GM12891 (cell line): ENCODE results near the gene ZNF768.

ENCODE experiments used
- DNase-seq: peaks from one replicate; pipeline ENCODE4 v3.0.0; 2011; ENCODE audit warnings: low spot score; ENCODE audit not compliant: insufficient read length
- FAIRE-seq: peaks from 2 replicates; lab custom pipeline; 2011; peaks lifted over from hg19 to GRCh38; lab: Jason Lieb, UNC
- PAX5 ChIP-seq: IDR thresholded peaks from 2 replicates; pipeline ENCODE4 v1.6.1; 2011; ENCODE audit warnings: low read length, moderate library complexity, mild to moderate bottlenecking; ENCODE audit not compliant: insufficient read depth, severe bottlenecking
- POLR2A ChIP-seq: IDR thresholded peaks from 2 replicates; pipeline ENCODE4 v1.6.1; 2011; ENCODE audit warnings: low read depth, low read length, control low read depth
- POLR2AphosphoS5 ChIP-seq: IDR thresholded peaks from 2 replicates; pipeline ENCODE4 v1.6.1; 2011; ENCODE audit warnings: low read depth, low read length, control low read depth
- POU2F2 ChIP-seq: IDR thresholded peaks from 2 replicates; pipeline ENCODE4 v1.6.1; 2011; ENCODE audit warnings: low read depth, mild to moderate bottlenecking, control low read depth, low read length, moderate library complexity
- SPI1 ChIP-seq: IDR thresholded peaks from 2 replicates; pipeline ENCODE4 v1.6.1; 2011; ENCODE audit warnings: low read depth, low read length, control low read depth
- TAF1 ChIP-seq: IDR thresholded peaks from 2 replicates; pipeline ENCODE4 v1.6.1; 2011; ENCODE audit warnings: low read depth, low read length, control low read depth

The ZNF768 gene

GRCh38 chr16:30499284-30499683 is 27.1 kb downstream of the ZNF768 start:
- FAIRE-seq (no peak), DNase-seq (no peak)
- no peak for TF ChIP-seq PAX5

DNA sequence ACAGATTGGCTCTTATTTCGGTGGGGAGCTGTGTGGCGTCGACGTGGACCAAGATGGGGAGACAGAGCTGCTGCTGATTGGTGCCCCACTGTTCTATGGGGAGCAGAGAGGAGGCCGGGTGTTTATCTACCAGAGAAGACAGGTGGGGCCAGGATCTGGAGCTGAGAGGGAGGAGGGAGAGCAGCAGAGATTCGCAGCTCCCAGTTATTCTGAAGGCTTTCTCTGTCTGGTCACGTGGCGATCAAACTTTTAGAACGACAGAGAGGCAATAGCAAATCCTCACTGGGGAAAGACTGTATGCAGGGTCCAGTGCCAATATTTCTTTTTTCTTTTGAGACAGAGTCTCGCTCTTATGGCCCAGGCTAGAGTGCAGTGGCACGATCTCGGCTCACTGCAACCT is 31.7 kb downstream of the ZNF768 start:
- TF ChIP-seq POLR2A (no peak), SPI1 (no peak), POLR2AphosphoS5 (no peak), TAF1 (no peak), PAX5 (no peak), POU2F2 (no peak)
- FAIRE-seq (no peak), DNase-seq (no peak)

DNA sequence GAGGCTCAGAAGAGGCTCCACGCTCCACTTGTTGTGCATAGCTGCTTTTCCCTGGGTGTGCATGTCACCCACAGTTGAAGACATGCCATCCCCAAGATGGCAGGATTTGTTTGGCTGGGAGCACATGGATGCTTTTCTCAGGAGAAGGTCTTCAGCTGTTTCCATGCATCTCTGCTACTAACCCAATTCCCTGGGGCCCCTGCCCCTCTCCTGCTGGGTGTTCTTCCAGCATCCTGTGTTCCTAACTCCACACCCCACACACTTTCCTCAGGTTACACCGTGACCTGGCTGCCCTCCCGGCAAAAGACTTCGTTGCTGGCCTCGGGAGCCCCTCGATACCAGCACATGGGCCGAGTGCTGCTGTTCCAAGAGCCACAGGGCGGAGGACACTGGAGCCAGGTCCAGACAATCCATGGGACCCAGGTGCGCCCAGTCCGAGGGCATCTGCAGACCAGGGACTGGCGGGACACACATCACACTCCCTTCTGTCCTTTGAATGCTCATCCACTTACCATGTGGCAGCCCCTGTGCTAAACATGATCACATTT is 32.4 kb downstream of the ZNF768 start:
- TF ChIP-seq POLR2A: no peak
- no peak for TF ChIP-seq POU2F2
- TF ChIP-seq TAF1: no peak
- no peak for TF ChIP-seq PAX5
- TF ChIP-seq POLR2AphosphoS5: no peak
- no peak for TF ChIP-seq SPI1
- FAIRE-seq: no peak

DNA sequence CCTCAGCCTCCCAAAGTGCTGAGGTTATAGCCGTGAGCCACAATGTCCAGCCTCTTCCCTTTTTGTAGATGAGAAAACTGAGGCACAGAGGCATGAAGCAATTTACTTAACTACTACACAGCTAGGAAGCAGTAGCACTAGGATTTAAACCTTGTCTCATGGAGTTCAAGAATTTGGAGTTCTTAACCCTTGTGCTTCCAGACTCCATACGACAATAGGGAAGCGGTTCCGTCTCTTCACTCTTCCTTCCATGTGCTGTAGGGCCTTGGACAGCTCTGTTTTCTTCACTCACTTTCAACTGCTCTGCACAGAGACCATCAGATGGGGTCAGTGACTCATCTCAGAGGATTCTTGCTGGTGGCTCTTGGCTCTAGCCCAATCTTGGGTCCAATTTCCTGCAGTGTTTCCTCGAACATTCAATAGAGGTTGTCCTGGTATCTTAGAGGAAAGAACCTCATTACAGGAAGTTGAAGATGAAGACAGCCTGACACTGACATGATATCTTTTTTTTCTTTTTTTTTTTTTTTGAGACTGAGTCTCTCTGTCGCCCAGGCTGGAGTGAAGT is 34.5 kb downstream of the ZNF768 start:
- DNase-seq (no peak), FAIRE-seq (no peak)
- no peak for TF ChIP-seq POLR2A
- TF ChIP-seq POLR2AphosphoS5: no peak
- no peak for TF ChIP-seq PAX5
- no peak for TF ChIP-seq TAF1
- TF ChIP-seq SPI1: no peak
- TF ChIP-seq POU2F2: no peak

More for the DNA sequence above, 32.4 kb downstream of the ZNF768 start:
- DNase-seq: no peak

GRCh38 chr16:30491229-30491628 is 35.1 kb downstream of the ZNF768 start:
- no peak for TF ChIP-seq POU2F2
- TF ChIP-seq POLR2A: no peak
- no peak for TF ChIP-seq TAF1
- TF ChIP-seq PAX5: no peak
- TF ChIP-seq POLR2AphosphoS5: no peak
- TF ChIP-seq SPI1: no peak
- FAIRE-seq (no peak), DNase-seq (no peak)

DNA sequence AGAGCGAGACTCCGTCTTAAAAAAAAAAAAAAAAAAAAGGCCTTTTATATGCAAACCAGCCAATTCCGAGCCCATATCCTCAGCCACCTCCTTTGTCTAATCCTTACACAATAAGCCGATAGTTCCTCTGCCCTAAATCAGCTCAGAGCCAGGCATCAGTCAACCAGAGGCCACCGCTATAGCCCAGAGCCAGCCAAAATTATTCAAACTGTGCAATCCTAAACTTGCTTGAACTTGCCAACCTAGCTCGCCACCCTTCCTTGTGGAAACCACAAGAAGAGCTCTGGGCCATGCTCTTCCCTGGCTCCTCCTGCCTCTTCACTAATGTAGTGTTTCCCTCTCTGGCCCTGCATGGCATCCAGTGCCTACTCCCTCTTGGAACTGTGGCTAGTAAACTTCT is 36.2 kb downstream of the ZNF768 start:
- no peak for DNase-seq
- no peak for FAIRE-seq
- TF ChIP-seq TAF1 (no peak), PAX5 (no peak), POU2F2 (no peak), POLR2AphosphoS5 (no peak), SPI1 (no peak), POLR2A (no peak)

GRCh38 chr16:30488764-30489605 is 37.4 kb downstream of the ZNF768 start:
- FAIRE-seq: no peak
- TF ChIP-seq SPI1: no peak
- TF ChIP-seq TAF1: no peak
- no peak for TF ChIP-seq POLR2AphosphoS5
- no peak for TF ChIP-seq PAX5
- no peak for TF ChIP-seq POU2F2
- no peak for TF ChIP-seq POLR2A
- DNase-seq: no peak

DNA sequence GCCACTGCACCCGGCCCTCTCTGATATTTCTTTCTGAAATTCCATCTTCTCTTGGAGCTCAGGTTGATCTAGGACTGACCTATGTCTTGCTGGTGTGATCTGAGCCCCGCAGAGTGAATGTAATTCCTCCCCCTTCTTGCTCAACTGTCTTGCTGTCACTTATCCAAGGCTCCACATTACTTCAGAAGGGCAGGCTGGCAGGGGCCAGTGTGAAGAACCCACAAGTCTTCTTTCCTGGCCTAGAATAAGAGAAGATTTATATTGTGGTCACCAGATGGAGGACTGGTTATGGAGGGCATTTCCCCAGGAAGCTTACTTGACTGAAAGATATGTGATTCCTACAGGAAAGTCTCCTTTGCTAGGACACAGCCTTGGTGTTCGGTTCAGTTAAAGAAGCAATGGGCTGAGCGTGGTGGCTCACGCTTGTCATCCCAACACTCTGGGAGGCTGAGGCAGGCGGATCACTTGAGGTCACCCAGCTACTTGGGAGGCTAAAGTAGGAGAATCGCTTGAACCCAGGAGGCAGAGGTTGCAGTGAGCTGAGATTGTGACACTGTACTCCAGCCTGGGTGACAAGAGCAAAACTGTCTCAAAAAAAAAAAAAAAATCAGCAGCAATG is 40.4 kb downstream of the ZNF768 start:
- DNase-seq (no peak), FAIRE-seq (no peak)
- TF ChIP-seq POLR2A (no peak), SPI1 (no peak), TAF1 (no peak), POU2F2 (no peak), POLR2AphosphoS5 (no peak)

DNA sequence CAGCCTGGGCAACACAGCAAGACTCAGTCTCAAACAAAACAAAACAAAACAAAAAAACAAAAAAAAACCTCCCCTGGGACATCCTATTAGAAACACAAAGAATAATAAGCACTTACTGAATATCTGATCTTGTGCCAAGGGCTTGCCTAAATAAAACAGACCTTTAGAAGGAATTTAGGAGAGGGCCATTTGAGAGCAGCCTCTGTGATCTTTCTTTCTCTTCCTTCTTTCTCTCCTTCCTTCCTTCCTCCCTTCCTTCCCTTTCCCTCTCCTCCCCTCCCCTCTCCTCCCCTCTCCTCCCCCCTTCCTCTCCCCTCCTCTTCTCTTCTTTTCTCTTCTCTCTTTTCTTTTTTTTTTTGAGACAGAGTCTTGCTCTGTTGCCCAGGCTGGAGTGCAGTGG is 41.5 kb downstream of the ZNF768 start:
- DNase-seq: no peak
- FAIRE-seq: no peak
- TF ChIP-seq SPI1: no peak
- no peak for TF ChIP-seq PAX5
- TF ChIP-seq POLR2A: no peak
- no peak for TF ChIP-seq POLR2AphosphoS5
- TF ChIP-seq POU2F2: no peak
- TF ChIP-seq TAF1: no peak
